ENCODE data around the gene KIF13A. TPM values are rescaled to one million over a fixed set of nuclear protein-coding genes. Genes with fewer than 3 reads are reported as not detected.

Gene KIF13A
- total RNA-seq, 4 donors from 2014 or later = 32.1 to 58.2 (median 56.5) TPM

DNA sequence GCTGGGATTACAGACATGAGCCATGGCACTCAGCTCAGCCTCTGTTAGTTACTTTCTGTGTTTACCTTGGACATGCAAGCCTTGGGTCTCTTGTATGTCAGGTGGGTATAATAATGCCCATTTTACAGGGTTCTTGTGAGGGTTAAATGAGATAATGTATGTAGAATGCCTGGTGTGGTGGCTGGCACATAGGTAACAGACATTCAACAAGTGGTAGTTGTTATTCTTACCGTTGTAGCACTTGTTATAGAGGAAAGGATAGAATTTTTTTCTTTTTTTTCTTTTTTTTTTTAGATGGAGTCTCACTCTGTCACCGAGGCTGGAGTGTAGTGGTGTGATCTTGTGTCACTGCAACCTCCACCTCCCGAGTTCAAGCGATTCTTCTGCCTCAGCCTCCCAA lies 8.0 kb upstream of the KIF13A start:
- TF ChIP-seq, protein P1, sequence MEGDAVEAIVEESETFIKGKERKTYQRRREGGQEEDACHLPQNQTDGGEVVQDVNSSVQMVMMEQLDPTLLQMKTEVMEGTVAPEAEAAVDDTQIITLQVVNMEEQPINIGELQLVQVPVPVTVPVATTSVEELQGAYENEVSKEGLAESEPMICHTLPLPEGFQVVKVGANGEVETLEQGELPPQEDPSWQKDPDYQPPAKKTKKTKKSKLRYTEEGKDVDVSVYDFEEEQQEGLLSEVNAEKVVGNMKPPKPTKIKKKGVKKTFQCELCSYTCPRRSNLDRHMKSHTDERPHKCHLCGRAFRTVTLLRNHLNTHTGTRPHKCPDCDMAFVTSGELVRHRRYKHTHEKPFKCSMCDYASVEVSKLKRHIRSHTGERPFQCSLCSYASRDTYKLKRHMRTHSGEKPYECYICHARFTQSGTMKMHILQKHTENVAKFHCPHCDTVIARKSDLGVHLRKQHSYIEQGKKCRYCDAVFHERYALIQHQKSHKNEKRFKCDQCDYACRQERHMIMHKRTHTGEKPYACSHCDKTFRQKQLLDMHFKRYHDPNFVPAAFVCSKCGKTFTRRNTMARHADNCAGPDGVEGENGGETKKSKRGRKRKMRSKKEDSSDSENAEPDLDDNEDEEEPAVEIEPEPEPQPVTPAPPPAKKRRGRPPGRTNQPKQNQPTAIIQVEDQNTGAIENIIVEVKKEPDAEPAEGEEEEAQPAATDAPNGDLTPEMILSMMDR (IDR thresholded peaks at IDR 0.05; ENCODE audit: low read depth) = no peak

DNA sequence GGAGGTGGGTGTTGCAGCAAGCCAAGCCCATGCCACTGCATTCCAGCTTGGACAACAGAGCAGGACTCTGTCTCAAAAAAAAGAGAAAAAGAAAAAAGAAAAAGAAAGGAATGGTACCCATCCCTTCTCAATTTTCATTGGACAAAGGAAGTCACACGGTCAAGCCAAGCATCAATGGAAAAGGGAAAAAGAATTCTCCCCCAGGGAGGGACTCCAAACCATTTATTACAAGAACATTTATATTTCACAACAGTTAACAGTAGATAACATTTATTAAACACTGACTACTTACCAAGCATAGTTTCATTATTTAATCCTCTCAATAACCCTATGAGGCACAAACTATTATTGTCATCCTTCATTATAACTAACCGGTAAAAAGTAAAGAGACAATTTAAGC lies 6.6 kb upstream of the KIF13A start:
- TF ChIP-seq, protein P1 (IDR thresholded peaks at IDR 0.05; ENCODE audit: low read depth) = no peak

DNA sequence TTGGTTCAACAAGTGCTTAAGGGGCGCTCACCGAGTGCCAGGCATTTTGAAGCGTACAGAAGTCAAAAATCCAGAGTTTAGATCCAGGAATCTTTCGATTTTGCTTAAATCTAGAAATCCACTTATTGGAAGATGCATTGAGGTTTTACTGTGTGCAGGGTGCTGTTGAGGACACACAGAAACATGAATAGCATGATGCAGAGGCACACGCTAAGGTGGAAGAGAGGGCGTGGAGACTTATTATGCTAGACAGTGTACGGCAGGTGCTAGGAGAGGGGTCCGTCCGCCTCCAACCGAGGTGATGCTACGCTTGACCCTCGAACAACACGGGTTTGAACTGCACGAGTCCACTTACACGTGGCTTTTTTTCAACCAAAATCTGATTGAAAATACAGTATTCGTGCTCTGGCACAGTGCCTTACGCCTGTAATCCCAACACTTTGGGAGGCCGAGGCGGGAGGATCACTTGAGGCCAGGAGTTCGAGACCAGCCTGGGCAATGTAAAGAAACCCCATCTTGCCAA lies 1.0 kb upstream of the KIF13A start:
- TF ChIP-seq, protein P1 (IDR thresholded peaks at IDR 0.05; ENCODE audit: low read depth) = no peak

DNA sequence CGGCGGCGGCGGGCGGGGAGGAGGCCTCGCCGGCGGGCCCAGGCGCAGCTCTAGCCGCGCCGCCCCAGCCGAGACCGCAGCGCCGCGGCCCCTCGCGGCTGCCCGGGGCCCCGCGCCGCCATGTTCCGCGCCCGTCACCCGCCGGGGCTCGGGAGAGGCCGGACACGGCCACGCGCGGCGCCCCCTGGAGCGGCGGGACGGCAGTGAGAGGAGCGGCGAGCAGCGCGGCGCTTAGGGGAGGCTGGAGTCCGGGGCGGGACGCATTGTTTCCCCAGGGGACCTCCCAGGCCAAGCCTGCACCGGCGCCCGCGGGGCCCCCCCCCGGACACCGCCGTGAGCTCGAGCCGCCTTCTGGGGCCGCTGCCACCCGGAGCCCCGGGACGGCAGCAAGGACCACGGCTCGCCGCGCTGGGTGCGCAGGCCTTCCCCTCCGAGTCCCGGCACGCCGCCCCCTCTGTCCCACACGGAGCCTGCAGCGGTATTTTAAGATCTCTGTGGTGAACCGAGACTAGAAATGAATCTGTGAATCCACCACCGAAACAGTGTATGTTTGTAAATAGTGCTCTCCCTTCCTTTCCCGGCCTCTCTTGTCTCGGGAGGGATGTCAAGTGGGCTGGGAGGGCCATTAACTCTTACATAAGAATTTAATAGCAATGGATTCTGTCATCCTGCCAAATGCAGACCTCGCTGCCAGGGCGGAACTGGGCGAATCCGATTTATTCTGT lies 424 bp upstream of the KIF13A start:
- TF ChIP-seq, protein P1 (IDR thresholded peaks at IDR 0.05; ENCODE audit: low read depth) = no peak

DNA sequence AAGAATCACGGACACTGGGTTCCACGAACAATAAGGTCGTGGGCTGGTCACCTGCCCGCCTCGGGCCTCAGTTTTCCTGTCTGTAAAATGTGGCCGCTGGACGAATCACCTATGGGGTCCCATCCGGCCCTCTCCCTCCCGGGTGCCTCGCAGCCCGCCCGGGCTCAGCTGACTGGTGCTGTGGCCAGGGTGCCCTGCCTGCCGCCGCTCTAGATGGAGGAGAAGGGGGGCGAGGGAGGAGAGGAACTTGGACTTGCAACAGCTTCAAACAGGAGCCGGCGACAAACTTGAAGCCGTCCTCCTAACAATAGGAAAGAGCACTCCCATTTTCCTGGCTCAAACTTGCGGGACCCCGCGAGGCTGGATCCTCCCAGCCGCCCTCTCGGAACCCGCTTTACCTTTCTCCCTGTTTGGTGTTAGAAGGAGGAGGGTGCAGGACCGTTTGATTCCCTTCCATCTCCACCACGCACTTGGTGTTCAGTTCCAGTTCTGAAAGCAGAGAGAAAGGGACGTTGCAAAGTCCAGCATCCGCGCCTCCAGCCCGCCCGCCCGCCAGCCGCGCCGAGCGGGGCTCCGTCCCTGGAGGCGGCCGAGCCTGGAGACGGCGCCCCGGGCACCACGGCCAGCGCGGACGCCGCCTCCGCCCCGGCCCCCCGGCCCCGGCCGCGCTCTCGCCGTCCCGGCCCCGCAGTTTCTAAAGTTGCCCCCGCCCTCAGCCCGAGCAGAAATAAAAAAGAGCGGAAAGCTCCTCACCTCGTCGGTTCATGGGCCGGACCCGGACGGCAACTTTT lies 584 bp downstream of the KIF13A start:
- TF ChIP-seq, protein P1 (IDR thresholded peaks at IDR 0.05; ENCODE audit: low read depth) = no peak

DNA sequence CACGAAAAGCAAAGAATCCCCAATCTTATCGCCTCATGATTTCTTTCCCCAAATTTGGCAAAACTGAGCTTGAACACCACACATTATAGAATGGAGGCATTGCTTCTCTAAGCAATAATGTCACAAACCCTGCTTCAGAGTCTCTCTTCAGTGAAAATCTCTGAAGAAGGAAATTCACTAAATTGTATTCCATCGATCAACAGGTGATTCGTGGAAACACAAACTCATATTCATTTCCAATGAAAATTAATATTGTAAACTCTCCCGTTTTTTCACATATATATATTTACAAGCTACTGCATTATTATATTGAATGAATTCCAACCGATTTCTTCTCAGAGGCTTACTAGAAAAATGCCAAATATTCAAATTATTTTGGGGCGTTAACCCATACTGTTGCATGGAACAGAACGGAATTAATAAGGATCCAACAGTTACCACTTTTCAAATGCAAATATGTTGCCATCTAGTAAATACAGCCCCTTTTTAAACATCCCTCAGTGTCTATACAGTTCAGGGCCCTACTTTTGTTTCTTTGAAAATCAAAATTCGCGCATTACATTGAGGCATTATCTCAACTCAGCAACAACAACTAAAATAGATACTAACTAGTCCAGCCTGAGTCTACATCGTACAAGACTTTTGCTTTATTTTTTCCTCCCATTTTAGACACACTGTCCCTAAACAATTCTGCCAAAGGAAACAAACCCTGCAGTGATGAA lies 1.3 kb downstream of the KIF13A start:
- TF ChIP-seq, protein P1 (IDR thresholded peaks at IDR 0.05; ENCODE audit: low read depth) = no peak

Data from subcutaneous adipose tissue (tissue), 4 donors.